C4-2B (cell line): ENCODE measurements around the gene MTM1.

ENCODE experiments used
- H3K27ac ChIP-seq: fragments of 450-650 bp; 2 replicates; pipeline ENCODE4 v1.5.1; 2017
- ZFX ChIP-seq: fragments of 450-650 bp; IDR thresholded peaks from 2 replicates; pipeline ENCODE4 v1.6.1; 2017
- TF ChIP-seq, protein P1 (sequence below): fragments of 450-650 bp; conservative IDR thresholded peaks from 2 replicates; pipeline ENCODE4 v1.5.1; 2017; ENCODE audit warnings: mild to moderate bottlenecking

The MTM1 gene

GRCh38 chrX:150570512-150570911 lies 2.1 kb downstream of the MTM1 start:
- no peak overlapping the region for H3K27ac ChIP-seq
- no peak for TF ChIP-seq ZFX
- TF ChIP-seq, protein P1, sequence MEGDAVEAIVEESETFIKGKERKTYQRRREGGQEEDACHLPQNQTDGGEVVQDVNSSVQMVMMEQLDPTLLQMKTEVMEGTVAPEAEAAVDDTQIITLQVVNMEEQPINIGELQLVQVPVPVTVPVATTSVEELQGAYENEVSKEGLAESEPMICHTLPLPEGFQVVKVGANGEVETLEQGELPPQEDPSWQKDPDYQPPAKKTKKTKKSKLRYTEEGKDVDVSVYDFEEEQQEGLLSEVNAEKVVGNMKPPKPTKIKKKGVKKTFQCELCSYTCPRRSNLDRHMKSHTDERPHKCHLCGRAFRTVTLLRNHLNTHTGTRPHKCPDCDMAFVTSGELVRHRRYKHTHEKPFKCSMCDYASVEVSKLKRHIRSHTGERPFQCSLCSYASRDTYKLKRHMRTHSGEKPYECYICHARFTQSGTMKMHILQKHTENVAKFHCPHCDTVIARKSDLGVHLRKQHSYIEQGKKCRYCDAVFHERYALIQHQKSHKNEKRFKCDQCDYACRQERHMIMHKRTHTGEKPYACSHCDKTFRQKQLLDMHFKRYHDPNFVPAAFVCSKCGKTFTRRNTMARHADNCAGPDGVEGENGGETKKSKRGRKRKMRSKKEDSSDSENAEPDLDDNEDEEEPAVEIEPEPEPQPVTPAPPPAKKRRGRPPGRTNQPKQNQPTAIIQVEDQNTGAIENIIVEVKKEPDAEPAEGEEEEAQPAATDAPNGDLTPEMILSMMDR = no peak

- TF ChIP-seq ZFX = no peak
- TF ChIP-seq, protein P1 = no peak
- no peak overlapping the region for H3K27ac ChIP-seq
Observed at GRCh38 chrX:150572206-150572605, 3.8 kb downstream of the MTM1 start.

GRCh38 chrX:150573106-150573505 lies 4.7 kb downstream of the MTM1 start:
- TF ChIP-seq, protein P1 = no peak
- no peak for TF ChIP-seq ZFX
- no peak overlapping the region for H3K27ac ChIP-seq

- no peak overlapping the region for H3K27ac ChIP-seq
- TF ChIP-seq, protein P1 = no peak
- TF ChIP-seq ZFX = no peak
Observed at GRCh38 chrX:150573702-150574101, 5.3 kb downstream of the MTM1 start.

DNA sequence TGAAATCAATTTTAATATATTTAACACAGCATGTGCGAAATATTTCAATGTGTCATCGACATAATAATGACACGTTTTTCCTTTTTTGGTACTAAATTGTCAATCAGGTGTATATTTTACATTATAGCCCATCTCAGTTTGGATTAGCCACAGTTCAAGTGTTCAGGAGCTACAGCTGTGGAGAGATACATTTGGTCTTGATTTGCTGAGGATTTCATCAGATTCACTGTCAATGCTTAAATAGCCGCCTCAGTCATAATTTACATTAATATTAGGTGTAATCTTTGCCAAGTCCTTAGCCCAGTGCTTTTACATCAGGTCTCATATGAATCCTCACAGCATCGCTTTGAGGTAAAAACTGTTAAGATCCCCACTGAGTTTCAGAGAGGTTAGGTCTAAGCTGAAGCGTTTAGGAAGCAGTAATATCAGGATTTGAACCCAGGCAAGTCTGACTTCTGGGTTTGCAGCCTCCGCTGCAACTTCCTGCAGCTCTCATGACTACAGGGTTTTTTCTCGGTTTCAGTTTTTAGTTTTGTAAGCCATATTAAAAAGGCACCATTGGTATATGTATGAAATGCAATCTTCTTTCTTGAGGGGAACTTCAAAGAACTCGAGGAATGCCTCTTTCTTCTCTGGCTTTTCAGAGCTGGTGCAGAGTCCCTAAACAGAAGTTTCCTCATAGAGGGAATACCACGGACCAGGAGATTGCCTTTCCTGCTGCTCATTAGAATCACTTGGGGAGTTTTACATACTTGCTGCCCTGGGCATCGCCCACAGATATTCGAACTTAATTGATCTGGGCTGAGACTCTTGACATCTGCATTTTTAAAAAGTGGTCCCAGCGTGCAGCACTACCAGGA lies 6.4 kb downstream of the MTM1 start:
- no peak overlapping the region for H3K27ac ChIP-seq
- TF ChIP-seq, protein P1 = no peak
- TF ChIP-seq ZFX = no peak

DNA sequence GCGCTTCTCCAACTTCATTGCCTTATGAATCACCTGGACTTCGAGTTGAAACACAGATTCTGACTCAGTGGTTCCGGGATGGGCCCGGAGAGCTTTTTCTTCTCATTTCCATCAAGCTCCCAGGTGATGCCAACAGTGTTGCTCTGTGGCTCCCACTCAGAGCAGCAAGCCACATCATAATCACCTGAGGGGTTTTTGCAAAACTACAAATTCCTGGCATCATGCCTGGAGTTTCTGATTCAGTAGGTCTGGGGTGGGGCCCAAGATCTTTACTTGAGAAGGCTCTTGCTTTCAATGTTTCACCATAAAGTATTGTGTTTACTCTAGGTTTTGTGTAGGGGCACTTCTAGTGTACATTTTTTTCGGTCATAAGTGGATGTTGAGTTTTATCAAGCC lies 7.0 kb downstream of the MTM1 start:
- no peak overlapping the region for H3K27ac ChIP-seq
- TF ChIP-seq, protein P1 = no peak
- TF ChIP-seq ZFX = no peak

- no peak for TF ChIP-seq ZFX
- TF ChIP-seq, protein P1 = no peak
- H3K27ac ChIP-seq = no peak overlapping the region
Observed at GRCh38 chrX:150577174-150577573, 8.8 kb downstream of the MTM1 start.
